ENCODE data around the gene BMX. TPM values are rescaled to one million over a fixed set of nuclear protein-coding genes. Genes with fewer than 3 reads are reported as not detected.

BMX gene
- polyA plus RNA-seq, 5 donors, result 1.3 to 5.7 (median 1.8) TPM

GRCh38 chrX:15567886-15568616, 67.4 kb downstream of the BMX start:
- no peak for DNase-seq

- no peak for DNase-seq
Measured at GRCh38 chrX:15570145-15570544, 69.5 kb downstream of the BMX start.

GRCh38 chrX:15574017-15574416, 73.4 kb downstream of the BMX start:
- no peak for DNase-seq

GRCh38 chrX:15576019-15576418, 75.4 kb downstream of the BMX start:
- no peak for DNase-seq

GRCh38 chrX:15579778-15580747, 79.5 kb downstream of the BMX start:
- DNase-seq, result no peak

- no peak for DNase-seq
Measured at GRCh38 chrX:15594371-15594770, 93.8 kb downstream of the BMX start.

GRCh38 chrX:15598026-15598425, 97.4 kb downstream of the BMX start:
- DNase-seq, result no peak

- no peak for DNase-seq
Measured at GRCh38 chrX:15599461-15599860, 98.9 kb downstream of the BMX start.

- no peak for DNase-seq
Measured at GRCh38 chrX:15600049-15600448, 99.4 kb downstream of the BMX start.

GRCh38 chrX:15600745-15601144, 100.1 kb downstream of the BMX start, which contains the start of gene ACE2:
Gene ACE2, minus strand, starts transcription at chrX:15600960. Its CDS starts 49 bp downstream, at chrX:15600911.
- DNase-seq, result no peak

- peak; percentile 11 to 30 for DNase-seq
Measured at GRCh38 chrX:15601932-15602331, 101.3 kb downstream of the BMX start.

GRCh38 chrX:15602761-15603160, 102.2 kb downstream of the BMX start:
- DNase-seq, result no peak

GRCh38 chrX:15605226-15605625, 104.6 kb downstream of the BMX start:
- no peak for DNase-seq

Other genes with a start within 250 kb of the BMX start
- 10 to 100 TPM in 4 of 5 donors, 1 to 10 TPM in 1; 9.6 to 12.3 (median 11.3) TPM for gene ASB9, start 230.7 kb upstream of the BMX start, polyA plus RNA-seq (ENCODE audit: insufficient read depth in 1 of 5, insufficient read length in 5 of 5, low replicate concordance in 1 of 5)
- gene ASB11, start 185.2 kb upstream of the BMX start, polyA plus RNA-seq (ENCODE audit: insufficient read depth in 1 of 5, insufficient read length in 5 of 5, low replicate concordance in 1 of 5), result under 1 TPM; 0.21 to 0.53 (median 0.31) TPM
- gene PIGA, start 165.3 kb upstream of the BMX start, polyA plus RNA-seq (ENCODE audit: insufficient read depth in 1 of 5, insufficient read length in 5 of 5, low replicate concordance in 1 of 5), result 10 to 100 TPM; 15.8 to 27.7 (median 25.6) TPM
- gene VEGFD, start 116.4 kb upstream of the BMX start, polyA plus RNA-seq (ENCODE audit: insufficient read depth in 1 of 5, insufficient read length in 5 of 5, low replicate concordance in 1 of 5), result 10 to 100 TPM; 39.5 to 67.3 (median 47.4) TPM
- gene PIR, start 7.5 kb upstream of the BMX start, polyA plus RNA-seq (ENCODE audit: insufficient read depth in 1 of 5, insufficient read length in 5 of 5, low replicate concordance in 1 of 5), result 10 to 100 TPM in 2 of 5 donors, 1 to 10 TPM in 3; 8.3 to 13.9 (median 9.6) TPM
- 1 to 10 TPM in 1 of 5 donors, under 1 TPM in 4; 0.57 to 1.2 (median 0.69) TPM for gene ACE2, start 100.2 kb downstream of the BMX start, polyA plus RNA-seq (ENCODE audit: insufficient read depth in 1 of 5, insufficient read length in 5 of 5, low replicate concordance in 1 of 5)
- 1 to 10 TPM; 1.8 to 3.3 (median 2.3) TPM for gene CLTRN, start 164.0 kb downstream of the BMX start, polyA plus RNA-seq (ENCODE audit: insufficient read depth in 1 of 5, insufficient read length in 5 of 5, low replicate concordance in 1 of 5)
- 10 to 100 TPM in 4 of 5 donors, 1 to 10 TPM in 1; 9.1 to 18.5 (median 15.4) TPM for gene CA5B, start 237.5 kb downstream of the BMX start, polyA plus RNA-seq (ENCODE audit: insufficient read depth in 1 of 5, insufficient read length in 5 of 5, low replicate concordance in 1 of 5)